ENCODE data around the gene SLC30A3.

- TF ChIP-seq POLR2AphosphoS5 (IDR thresholded peaks at IDR 0.05; ENCODE audit: borderline replicate concordance, low read depth, low read length) (no peak), EZH2 (IDR thresholded peaks at IDR 0.05) (no peak), FOXP2 (optimal IDR thresholded peaks at IDR 0.05; ENCODE audit: control extremely low read depth, extremely low read length, insufficient read depth) (no peak)
Measured at GRCh38 chr2:27206346-27206745, 56.5 kb downstream of the SLC30A3 start.
